ENCODE data around the gene SAP30. TPM values are rescaled to one million over a fixed set of nuclear protein-coding genes. Genes with fewer than 3 reads are reported as not detected.

SAP30 gene
- total and polyA plus RNA-seq, 10 of the 15 experiments (the other 5 are each of a cell fraction or from before 2014, with no cell fraction given) = 5.0 to 56.9 (median 23.6) TPM

DNA sequence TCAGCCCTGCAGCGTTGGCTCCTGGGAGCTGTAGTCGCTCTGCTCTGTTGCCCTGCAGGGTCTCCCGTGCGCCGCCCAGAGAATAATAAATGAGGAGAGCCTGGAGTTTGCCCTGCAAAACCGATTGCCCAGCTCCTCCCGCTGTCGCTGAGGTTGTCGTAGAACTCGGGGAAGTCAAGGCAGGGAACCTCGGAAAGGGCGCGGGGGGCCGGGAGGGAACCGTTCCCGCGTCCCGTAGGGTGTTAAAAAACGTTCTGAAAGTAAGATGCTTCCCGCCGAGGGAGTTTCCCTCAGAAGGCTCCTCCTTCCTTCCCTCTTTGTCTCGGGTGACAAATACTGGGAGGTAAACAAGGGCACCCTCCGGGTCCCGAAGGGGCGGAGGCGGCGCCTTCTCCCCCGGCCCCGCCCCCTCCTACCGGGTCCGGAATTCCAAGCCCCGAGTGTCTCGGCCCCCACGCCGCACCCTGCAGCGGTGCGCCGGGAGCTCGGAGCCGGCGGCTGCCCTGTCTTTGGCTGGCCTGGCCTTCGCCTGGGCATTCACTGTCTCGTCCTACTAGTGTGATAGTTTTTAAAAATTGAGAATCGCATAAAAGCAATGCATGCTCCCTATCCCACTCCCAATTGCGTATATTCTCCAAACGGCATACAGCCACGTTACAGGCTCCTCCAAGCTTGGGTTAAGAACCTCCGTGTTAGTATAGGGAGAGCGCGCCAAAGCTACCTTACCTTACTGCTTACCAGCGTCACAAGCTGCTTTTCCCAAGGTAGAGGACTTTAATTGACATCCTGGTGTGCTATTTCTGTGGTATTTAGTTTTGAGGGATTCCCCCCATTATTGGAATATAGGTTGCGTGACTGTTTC is 35.6 kb upstream of the SAP30 start (continued):
- TF ChIP-seq, protein P1, sequence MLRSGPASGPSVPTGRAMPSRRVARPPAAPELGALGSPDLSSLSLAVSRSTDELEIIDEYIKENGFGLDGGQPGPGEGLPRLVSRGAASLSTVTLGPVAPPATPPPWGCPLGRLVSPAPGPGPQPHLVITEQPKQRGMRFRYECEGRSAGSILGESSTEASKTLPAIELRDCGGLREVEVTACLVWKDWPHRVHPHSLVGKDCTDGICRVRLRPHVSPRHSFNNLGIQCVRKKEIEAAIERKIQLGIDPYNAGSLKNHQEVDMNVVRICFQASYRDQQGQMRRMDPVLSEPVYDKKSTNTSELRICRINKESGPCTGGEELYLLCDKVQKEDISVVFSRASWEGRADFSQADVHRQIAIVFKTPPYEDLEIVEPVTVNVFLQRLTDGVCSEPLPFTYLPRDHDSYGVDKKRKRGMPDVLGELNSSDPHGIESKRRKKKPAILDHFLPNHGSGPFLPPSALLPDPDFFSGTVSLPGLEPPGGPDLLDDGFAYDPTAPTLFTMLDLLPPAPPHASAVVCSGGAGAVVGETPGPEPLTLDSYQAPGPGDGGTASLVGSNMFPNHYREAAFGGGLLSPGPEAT (IDR thresholded peaks at IDR 0.05; ENCODE audit: low read depth) = peak; percentile 71; the same call in 1 of the 2 replicates
- TF ChIP-seq, protein P2, sequence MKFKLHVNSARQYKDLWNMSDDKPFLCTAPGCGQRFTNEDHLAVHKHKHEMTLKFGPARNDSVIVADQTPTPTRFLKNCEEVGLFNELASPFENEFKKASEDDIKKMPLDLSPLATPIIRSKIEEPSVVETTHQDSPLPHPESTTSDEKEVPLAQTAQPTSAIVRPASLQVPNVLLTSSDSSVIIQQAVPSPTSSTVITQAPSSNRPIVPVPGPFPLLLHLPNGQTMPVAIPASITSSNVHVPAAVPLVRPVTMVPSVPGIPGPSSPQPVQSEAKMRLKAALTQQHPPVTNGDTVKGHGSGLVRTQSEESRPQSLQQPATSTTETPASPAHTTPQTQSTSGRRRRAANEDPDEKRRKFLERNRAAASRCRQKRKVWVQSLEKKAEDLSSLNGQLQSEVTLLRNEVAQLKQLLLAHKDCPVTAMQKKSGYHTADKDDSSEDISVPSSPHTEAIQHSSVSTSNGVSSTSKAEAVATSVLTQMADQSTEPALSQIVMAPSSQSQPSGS (IDR thresholded peaks at IDR 0.05; ENCODE audit: low read length) = no peak
- TF ChIP-seq ZNF207 (IDR thresholded peaks at IDR 0.05; ENCODE audit: borderline replicate concordance) (peak; percentile 56; the same call in 1 of the 2 replicates), MEF2A (IDR thresholded peaks at IDR 0.05; ENCODE audit: insufficient read depth, low read depth, low read length) (no peak), CEBPB (IDR thresholded peaks at IDR 0.05; ENCODE audit: borderline replicate concordance in 1 of 2, low read depth in 2 of 2, low read length in 2 of 2) (no peak), HDAC2 (IDR thresholded peaks at IDR 0.05) (peak; percentile 82; the same call in 1 of the 2 replicates), SMAD1 (IDR thresholded peaks at IDR 0.05; ENCODE audit: low read depth, partially characterized antibody) (no peak), SIN3A (IDR thresholded peaks at IDR 0.05; ENCODE audit: low read depth, low read length) (0 out of 2 replicates have a peak, but pooled peaks have one; percentile 40), HDAC6 (IDR thresholded peaks at IDR 0.05; ENCODE audit: unreplicated experiment) (no peak), ZNF24 (IDR thresholded peaks at IDR 0.05) (no peak), CREM (IDR thresholded peaks at IDR 0.05; ENCODE audit: low read depth) (no peak), DPF2 (IDR thresholded peaks at IDR 0.05) (no peak; the same call in 1 of the 2 replicates), IKZF1 (conservative IDR thresholded peaks at IDR 0.05) (peak; percentile 67), YBX1 (IDR thresholded peaks at IDR 0.05) (no peak)
- TF ChIP-seq, protein P3, sequence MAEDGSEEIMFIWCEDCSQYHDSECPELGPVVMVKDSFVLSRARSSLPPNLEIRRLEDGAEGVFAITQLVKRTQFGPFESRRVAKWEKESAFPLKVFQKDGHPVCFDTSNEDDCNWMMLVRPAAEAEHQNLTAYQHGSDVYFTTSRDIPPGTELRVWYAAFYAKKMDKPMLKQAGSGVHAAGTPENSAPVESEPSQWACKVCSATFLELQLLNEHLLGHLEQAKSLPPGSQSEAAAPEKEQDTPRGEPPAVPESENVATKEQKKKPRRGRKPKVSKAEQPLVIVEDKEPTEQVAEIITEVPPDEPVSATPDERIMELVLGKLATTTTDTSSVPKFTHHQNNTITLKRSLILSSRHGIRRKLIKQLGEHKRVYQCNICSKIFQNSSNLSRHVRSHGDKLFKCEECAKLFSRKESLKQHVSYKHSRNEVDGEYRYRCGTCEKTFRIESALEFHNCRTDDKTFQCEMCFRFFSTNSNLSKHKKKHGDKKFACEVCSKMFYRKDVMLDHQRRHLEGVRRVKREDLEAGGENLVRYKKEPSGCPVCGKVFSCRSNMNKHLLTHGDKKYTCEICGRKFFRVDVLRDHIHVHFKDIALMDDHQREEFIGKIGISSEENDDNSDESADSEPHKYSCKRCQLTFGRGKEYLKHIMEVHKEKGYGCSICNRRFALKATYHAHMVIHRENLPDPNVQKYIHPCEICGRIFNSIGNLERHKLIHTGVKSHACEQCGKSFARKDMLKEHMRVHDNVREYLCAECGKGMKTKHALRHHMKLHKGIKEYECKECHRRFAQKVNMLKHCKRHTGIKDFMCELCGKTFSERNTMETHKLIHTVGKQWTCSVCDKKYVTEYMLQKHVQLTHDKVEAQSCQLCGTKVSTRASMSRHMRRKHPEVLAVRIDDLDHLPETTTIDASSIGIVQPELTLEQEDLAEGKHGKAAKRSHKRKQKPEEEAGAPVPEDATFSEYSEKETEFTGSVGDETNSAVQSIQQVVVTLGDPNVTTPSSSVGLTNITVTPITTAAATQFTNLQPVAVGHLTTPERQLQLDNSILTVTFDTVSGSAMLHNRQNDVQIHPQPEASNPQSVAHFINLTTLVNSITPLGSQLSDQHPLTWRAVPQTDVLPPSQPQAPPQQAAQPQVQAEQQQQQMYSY (CRISPR knock-in tag; IDR thresholded peaks at IDR 0.05) = no peak
- TF ChIP-seq, protein P4, sequence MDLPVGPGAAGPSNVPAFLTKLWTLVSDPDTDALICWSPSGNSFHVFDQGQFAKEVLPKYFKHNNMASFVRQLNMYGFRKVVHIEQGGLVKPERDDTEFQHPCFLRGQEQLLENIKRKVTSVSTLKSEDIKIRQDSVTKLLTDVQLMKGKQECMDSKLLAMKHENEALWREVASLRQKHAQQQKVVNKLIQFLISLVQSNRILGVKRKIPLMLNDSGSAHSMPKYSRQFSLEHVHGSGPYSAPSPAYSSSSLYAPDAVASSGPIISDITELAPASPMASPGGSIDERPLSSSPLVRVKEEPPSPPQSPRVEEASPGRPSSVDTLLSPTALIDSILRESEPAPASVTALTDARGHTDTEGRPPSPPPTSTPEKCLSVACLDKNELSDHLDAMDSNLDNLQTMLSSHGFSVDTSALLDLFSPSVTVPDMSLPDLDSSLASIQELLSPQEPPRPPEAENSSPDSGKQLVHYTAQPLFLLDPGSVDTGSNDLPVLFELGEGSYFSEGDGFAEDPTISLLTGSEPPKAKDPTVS (IDR thresholded peaks at IDR 0.05; ENCODE audit: low read depth, low read length) = no peak
- TF ChIP-seq, protein P5, sequence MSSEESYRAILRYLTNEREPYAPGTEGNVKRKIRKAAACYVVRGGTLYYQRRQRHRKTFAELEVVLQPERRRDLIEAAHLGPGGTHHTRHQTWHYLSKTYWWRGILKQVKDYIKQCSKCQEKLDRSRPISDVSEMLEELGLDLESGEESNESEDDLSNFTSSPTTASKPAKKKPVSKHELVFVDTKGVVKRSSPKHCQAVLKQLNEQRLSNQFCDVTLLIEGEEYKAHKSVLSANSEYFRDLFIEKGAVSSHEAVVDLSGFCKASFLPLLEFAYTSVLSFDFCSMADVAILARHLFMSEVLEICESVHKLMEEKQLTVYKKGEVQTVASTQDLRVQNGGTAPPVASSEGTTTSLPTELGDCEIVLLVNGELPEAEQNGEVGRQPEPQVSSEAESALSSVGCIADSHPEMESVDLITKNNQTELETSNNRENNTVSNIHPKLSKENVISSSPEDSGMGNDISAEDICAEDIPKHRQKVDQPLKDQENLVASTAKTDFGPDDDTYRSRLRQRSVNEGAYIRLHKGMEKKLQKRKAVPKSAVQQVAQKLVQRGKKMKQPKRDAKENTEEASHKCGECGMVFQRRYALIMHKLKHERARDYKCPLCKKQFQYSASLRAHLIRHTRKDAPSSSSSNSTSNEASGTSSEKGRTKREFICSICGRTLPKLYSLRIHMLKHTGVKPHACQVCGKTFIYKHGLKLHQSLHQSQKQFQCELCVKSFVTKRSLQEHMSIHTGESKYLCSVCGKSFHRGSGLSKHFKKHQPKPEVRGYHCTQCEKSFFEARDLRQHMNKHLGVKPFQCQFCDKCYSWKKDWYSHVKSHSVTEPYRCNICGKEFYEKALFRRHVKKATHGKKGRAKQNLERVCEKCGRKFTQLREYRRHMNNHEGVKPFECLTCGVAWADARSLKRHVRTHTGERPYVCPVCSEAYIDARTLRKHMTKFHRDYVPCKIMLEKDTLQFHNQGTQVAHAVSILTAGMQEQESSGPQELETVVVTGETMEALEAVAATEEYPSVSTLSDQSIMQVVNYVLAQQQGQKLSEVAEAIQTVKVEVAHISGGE (CRISPR knock-in tag; IDR thresholded peaks at IDR 0.05) = no peak
